ENCODE data around the gene MAGEB6. TPM values are rescaled to one million over a fixed set of nuclear protein-coding genes. Genes with fewer than 3 reads are reported as not detected.

Gene MAGEB6
- total RNA-seq, 2 donors from 2014 or later, result not detected

- Histone ChIP-seq H3K9ac (ENCODE audit: low read depth in 2 of 2, low read length in 2 of 2) (no peak within 1 kb of the TSS), H3K36me3 (no peaks in the 10 kb centered on the region), H3K4me3 (no peak within 1 kb of the TSS), H3K4me1 (no peaks in the 10 kb centered on the region), H3K27me3 (no peaks in the 10 kb centered on the region), H3K9me3 (no peaks in the 10 kb centered on the region), H3K27ac (no peak within 1 kb of the TSS)
- no peak for DNase-seq
- no peak for TF ChIP-seq CTCF (IDR thresholded peaks at IDR 0.05)
- intact Hi-C loops (cut with DNase I), result no loop called here
These were observed 23.6 kb downstream of the MAGEB6 start, which contains the start of gene MAGEB5 for GRCh38 chrX:26215869-26216268. Gene MAGEB5 (plus strand): TSS chrX:26216169. CDS start chrX:26217302, 1,133 bp downstream.

DNA sequence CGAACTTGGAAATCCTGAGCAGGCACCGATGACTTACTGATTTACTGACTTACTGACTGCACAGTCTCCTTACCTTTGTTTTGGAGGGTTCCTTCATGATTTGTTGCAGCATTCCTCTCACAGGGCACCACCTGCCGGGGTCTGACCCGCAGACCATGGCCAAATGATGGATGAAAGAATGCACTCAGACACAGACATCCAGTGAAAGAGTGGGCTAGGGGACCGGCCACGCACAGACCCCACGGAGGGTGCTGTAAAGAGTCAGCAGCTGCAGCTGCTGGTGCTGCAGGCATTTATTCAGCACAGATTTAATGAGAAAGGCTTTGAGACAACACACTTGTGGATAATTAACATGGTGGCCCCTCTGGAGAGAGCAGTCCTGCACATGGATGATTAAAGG, 27.1 kb downstream of the MAGEB6 start:
- H3K4me3 ChIP-seq, result no peak overlapping the region
- no peak overlapping the region for H3K9ac ChIP-seq (ENCODE audit: low read depth in 2 of 2, low read length in 2 of 2)
- intact Hi-C loops (cut with DNase I), result no loop called here
- H3K36me3 ChIP-seq, result no peaks in the 10 kb centered on the region
- H3K9me3 ChIP-seq, result no peaks in the 10 kb centered on the region
- H3K27ac ChIP-seq, result no peak overlapping the region
- H3K4me1 ChIP-seq, result no peaks in the 10 kb centered on the region
- no peaks in the 10 kb centered on the region for H3K27me3 ChIP-seq
- no peak for DNase-seq
- TF ChIP-seq CTCF (IDR thresholded peaks at IDR 0.05), result no peak

DNA sequence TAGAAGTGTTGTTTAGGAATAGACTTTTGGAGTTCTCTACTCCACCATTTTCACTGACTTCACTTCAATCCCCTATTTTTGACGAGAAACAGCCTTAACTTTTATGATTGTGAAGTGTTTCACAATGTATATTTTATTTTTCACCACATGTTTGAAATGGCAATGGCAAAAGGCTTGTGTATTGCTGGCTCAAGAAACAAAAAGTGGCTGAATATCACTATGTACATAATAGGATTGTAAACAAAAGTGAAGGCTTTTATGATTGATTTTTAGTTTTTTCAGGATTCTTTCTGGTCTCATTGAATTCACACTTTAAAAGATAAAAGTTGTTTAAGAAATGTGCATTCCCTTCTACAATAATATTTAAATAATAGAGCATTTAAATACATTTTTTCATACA, 41.9 kb downstream of the MAGEB6 start:
- intact Hi-C loops (cut with DNase I), result no loop called here
- Histone ChIP-seq H3K4me1 (no peaks in the 10 kb centered on the region), H3K27me3 (no peaks in the 10 kb centered on the region)

More for the DNA sequence above, 41.9 kb downstream of the MAGEB6 start:
- TF ChIP-seq CTCF (IDR thresholded peaks at IDR 0.05), result no peak
- no peaks in the 10 kb centered on the region for H3K9me3 ChIP-seq
- no peak for DNase-seq
- H3K4me3 ChIP-seq, result no peak overlapping the region
- no peak overlapping the region for H3K9ac ChIP-seq (ENCODE audit: low read depth in 2 of 2, low read length in 2 of 2)
- H3K36me3 ChIP-seq, result no peaks in the 10 kb centered on the region
- H3K27ac ChIP-seq, result no peak overlapping the region

Other genes with a start within 250 kb of the MAGEB6 start
- not detected for gene MAGEB18, start 54.1 kb upstream of the MAGEB6 start, total RNA-seq
- not detected for gene MAGEB6B, start 31.8 kb upstream of the MAGEB6 start, total RNA-seq
- gene MAGEB5, start 23.7 kb downstream of the MAGEB6 start, total RNA-seq, result not detected

All from colonic mucosa (tissue), 4 donors.